HG03025 (cell line): Measurements from ENCODE around the gene SPINT1.

Experiments used
- ATAC-seq: cut with Tn5 transposase; IDR thresholded peaks from one replicate; pipeline ENCODE4 v1.9.1; 2021; ENCODE audit warnings: mild to moderate bottlenecking, moderate library complexity; ENCODE audit not compliant: unreplicated experiment, low FRiP score

The SPINT1 gene

DNA sequence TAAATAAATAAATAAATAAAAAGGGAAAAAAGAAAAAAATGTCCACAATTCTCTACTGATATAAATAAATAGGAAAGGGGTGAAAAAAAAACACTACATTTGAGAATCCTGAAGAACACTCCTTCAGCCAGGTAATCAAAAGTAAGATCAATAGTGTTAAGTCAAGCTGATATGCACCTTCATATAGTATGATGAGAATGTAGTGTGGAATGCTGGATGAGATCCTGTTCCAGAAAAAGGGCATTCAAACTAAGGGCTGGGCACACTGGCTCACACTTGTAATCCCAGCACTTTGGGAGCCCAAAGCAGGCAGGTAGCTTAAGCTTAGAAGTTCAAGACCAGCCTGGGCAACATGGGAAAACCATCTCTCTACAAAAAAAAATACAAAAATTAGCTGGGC, 45.3 kb downstream of the SPINT1 start:
- ATAC-seq = no peak

DNA sequence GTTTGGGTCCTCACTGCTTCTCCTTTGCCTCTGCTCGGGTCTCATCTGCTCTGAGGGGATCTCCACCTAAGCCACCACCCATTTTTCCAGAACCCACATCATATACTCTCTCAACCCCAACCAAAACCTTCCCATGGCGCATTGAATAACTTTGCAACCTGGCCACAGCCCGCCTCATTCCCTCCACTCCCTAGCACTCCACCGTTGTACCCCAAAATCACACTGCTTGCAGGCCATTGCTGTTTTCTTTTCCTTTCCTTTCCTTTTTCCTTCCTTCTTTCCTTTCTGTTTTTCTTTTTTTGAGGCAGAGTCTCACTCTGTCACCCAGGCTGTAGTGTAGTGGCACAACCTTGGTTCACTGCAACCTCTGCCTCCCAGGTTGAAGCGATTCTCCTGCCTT, 47.3 kb downstream of the SPINT1 start:
- ATAC-seq = no peak

DNA sequence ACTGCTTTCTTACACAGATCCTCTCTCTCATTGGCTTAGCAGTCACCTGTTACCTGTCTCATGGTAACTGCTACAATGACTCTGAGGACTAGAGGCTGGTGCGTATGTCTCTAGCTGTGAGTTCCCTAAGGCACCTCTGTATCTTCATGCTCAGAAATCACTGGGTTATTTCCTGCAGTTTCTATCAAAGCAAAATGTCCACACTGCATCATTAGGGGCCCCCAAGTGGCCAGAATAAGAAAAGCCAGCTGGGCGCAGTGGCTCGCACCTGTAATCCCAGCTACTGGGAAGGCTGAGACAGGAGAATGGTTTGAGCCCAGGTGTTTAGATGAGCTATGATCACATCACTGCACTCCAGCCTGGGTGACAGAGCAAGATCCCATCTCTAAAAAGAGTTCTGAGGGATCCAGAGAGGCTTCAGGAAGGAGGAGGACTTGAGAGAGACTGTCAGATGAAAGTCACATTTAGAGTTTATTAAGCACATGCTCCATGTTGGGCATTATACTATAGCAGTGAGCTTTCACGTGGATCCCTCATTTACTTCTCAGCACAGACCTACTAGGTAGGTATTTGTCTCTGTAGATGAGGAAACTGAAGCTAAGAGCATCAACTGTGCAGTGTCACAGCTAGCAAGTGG, 48.1 kb downstream of the SPINT1 start:
- ATAC-seq = no peak

DNA sequence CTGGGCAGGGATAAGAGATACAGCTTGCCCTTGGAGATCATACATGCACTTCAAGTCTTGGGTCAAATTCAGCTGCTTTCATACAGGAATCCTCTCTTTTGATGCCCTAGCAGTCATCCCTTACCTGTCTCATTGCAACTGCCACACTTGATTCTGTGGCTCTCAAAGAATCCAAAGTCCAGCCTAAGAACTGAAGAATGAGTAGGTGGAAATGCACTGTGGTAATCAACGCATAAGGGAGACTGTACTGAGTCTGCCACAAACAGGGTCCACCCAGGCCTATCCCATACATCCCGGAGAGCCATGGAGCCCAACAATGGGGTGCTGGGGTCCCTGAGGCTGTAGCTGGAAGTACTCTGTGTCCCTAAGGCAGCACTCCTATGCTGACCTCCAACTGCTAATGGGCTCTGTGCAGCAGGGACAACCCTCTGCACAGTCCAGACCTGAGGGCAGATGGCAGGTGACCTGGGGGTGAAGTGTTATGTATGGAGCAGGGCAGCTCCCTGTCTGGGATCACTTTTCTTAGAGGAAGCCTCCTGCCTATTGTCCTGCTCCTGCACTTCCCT, 48.7 kb downstream of the SPINT1 start:
- no peak for ATAC-seq

DNA sequence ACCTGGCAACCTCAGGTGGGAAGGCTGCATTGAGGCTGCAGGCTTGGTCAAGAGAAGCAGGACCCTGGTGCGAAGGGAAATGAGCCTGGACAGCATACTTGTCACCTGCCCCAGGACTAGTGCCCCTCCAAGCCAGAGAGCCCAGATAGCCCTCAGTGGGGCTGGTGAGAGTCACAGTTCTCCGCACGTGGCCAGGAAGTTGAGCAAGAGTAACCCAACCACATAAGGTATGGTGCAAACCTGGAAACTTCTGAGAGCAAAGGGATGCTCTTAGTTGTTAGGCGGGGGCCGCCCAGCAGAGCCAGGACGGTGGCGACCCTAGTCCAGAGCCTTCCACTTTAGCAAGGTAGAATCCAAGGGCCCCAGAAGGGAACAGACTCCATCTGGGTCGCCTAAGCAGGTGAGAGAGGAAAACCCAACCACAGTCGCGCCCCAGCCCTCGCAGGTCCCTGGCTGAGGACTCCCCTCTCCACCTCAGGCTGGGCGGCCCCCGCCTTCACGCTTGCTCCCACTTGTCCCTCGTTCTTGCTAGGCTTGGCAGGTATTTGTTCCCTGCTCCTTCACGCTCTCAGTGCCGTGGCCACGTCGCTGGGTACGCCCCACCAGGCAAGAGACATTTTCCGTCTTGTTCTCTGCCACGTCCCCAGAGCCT, 49.3 kb downstream of the SPINT1 start:
- ATAC-seq = no peak

DNA sequence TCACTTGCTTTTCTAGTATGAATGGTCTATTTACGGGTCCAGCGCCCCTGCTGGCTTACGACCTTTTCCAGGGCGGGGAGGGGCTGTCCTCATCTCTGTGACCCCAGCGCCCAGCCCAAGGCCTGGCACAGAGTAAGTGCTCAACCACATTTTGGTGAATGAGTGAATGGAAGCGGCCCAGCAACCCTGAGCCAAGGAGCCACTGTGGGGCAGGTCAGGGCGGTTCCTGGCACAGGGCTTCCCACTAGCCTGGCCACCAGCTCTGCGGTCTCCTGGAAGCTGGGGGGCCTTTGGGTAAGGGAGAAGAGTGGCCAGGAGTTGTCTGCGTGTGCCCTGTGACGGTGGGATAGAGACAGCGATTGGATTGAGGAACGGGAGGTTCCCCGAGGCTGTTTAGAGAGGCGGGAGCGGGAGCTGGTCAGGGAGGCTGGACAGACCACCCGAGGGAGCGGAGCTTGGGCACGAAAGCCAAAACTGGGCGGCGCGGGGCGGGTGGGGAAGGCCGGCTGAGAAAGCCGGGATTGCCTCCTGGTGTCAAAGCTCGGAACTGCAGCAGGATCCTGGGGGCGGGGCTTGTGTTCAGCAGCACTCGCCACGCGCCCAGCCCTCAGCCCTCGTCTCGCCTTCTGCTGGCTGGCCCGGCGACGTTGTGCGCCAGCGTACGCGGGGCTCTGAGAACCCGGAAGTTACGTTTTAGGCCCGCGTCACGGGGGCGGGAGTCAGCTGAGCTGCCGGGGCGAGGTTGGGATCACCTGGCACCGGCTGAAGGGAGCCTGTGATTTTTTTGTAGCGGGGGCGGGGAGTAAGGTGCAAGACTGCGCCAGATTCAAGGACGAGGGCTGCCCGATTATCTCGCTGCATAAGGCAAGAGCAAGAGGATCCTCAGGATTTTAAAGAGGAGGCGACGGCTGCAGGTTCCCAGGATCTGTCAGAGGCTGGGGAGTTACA, 50.2 kb downstream of the SPINT1 start, which contains the start of gene VPS18:
TSS of gene VPS18 (plus strand) at position 718 of the 948 bp plus-strand sequence. CDS start 319 bp downstream, outside the sequence.
- ATAC-seq = peak; percentile 83

DNA sequence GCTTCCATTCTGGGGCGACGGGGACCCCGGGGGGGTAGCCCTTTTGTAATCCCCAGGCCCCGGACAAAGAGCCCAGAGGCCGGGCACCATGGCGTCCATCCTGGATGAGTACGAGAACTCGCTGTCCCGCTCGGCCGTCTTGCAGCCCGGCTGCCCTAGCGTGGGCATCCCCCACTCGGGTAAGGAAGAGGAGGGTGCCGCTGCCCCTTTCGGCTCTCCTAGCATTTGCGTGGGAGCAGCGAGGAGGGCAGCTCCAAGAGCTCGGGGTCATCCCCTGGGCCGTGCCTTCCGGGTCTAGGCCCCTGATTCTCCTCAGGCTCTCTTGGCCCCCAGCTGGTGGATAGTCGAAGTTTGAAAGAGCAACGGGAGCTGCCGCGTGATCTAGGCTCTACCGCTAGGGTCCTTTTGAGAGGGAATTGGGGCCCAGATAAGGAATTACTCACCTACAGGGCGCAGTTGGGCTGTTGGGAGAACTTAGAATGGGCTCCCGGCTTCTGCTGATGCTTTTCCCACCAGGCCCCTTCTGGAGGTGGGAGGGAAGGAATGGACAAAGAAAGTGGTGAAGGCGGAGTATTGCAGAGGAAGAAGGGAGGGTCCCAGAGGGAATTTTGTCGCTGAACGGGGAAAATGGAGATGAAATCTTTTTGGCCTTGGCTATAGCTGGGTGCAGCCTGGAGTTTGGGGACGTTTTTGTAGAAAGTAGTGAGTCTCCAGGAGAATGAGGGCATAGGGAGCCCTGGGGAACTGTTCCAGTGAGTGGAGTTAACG, 51.0 kb downstream of the SPINT1 start:
- peak; percentile 27 for ATAC-seq

DNA sequence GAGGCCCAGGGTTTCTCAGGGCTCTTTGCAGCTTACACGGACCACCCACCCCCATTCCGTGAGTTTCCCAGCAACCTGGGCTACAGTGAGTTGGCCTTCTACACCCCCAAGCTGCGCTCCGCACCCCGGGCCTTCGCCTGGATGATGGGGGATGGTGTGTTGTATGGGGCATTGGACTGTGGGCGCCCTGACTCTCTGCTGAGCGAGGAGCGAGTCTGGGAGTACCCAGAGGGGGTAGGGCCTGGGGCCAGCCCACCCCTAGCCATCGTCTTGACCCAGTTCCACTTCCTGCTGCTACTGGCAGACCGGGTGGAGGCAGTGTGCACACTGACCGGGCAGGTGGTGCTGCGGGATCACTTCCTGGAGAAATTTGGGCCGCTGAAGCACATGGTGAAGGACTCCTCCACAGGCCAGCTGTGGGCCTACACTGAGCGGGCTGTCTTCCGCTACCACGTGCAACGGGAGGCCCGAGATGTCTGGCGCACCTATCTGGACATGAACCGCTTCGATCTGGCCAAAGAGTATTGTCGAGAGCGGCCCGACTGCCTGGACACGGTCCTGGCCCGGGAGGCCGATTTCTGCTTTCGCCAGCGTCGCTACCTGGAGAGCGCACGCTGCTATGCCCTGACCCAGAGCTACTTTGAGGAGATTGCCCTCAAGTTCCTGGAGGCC, 55.8 kb downstream of the SPINT1 start:
- ATAC-seq = no peak

DNA sequence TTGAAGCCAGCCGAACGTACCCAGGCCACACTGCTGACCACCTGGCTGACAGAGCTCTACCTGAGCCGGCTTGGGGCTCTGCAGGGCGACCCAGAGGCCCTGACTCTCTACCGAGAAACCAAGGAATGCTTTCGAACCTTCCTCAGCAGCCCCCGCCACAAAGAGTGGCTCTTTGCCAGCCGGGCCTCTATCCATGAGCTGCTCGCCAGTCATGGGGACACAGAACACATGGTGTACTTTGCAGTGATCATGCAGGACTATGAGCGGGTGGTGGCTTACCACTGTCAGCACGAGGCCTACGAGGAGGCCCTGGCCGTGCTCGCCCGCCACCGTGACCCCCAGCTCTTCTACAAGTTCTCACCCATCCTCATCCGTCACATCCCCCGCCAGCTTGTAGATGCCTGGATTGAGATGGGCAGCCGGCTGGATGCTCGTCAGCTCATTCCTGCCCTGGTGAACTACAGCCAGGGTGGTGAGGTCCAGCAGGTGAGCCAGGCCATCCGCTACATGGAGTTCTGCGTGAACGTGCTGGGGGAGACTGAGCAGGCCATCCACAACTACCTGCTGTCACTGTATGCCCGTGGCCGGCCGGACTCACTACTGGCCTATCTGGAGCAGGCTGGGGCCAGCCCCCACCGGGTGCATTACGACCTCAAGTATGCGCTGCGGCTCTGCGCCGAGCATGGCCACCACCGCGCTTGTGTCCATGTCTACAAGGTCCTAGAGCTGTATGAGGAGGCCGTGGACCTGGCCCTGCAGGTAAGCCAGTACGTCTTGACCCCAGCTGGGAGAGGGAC, 56.6 kb downstream of the SPINT1 start:
- no peak for ATAC-seq

DNA sequence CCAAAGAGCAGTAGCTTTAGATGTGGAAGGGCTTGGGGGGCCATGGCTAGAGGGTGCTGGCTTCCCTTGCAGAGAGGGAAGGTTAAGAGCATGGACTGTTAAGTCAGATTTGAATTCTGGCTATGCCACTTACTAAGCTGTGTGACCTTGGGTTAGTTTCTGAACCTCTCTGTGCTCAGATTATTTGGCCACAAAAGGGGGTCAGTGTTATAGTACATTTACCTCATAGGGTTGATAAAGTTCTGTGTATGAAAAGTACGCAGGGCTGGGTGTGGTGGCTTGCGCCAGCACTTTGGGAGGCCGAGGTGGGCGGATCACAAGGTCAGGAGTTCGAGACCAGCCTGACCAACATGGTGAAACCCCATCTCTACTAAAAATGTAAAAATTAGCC, 57.2 kb downstream of the SPINT1 start:
- ATAC-seq = no peak

DNA sequence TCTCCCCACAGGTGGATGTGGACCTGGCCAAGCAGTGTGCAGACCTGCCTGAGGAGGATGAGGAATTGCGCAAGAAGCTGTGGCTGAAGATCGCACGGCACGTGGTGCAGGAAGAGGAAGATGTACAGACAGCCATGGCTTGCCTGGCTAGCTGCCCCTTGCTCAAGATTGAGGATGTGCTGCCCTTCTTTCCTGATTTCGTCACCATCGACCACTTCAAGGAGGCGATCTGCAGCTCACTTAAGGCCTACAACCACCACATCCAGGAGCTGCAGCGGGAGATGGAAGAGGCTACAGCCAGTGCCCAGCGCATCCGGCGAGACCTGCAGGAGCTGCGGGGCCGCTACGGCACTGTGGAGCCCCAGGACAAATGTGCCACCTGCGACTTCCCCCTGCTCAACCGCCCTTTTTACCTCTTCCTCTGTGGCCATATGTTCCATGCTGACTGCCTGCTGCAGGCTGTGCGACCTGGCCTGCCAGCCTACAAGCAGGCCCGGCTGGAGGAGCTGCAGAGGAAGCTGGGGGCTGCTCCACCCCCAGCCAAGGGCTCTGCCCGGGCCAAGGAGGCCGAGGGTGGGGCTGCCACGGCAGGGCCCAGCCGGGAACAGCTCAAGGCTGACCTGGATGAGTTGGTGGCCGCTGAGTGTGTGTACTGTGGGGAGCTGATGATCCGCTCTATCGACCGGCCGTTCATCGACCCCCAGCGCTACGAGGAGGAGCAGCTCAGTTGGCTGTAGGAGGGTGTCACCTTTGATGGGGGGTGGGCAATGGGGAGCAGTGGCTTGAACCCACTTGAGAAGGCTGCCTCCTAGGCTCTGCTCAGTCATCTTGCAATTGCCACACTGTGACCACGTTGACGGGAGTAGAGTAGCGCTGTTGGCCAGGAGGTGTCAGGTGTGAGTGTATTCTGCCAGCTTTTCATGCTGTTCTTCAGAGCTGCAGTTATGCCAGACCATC, 59.0 kb downstream of the SPINT1 start:
- no peak for ATAC-seq

DNA sequence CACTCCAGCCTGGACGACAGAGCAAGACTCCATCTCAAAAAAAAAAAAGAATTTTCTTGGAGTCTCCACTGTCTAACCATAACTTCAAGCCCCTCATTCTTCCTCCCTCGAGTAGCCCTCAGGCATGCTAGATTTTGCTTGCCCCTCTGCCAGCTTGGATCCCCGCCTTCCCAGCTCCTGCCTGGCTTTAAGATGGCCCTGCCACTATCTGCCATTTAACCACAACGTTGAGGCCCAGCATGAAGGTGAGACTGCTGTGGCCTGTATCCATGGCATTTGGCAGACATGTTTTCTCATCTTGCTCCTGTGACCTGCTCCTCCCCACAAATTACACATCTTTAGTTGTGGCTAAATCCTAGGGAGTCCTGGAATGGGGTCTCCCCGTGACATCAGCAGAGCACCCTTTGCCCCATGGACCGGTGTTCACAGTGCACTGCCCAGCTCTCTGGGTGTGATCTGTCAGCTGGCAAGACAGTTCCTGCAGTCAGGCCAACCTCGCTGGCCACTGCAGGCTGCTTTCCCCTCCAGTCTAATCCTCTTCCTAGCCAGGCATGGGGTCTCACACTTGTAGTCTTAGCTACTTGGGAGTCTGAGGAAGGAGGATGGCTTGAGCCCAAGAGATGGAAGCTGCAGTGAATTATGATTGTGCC, 60.8 kb downstream of the SPINT1 start:
- no peak for ATAC-seq

DNA sequence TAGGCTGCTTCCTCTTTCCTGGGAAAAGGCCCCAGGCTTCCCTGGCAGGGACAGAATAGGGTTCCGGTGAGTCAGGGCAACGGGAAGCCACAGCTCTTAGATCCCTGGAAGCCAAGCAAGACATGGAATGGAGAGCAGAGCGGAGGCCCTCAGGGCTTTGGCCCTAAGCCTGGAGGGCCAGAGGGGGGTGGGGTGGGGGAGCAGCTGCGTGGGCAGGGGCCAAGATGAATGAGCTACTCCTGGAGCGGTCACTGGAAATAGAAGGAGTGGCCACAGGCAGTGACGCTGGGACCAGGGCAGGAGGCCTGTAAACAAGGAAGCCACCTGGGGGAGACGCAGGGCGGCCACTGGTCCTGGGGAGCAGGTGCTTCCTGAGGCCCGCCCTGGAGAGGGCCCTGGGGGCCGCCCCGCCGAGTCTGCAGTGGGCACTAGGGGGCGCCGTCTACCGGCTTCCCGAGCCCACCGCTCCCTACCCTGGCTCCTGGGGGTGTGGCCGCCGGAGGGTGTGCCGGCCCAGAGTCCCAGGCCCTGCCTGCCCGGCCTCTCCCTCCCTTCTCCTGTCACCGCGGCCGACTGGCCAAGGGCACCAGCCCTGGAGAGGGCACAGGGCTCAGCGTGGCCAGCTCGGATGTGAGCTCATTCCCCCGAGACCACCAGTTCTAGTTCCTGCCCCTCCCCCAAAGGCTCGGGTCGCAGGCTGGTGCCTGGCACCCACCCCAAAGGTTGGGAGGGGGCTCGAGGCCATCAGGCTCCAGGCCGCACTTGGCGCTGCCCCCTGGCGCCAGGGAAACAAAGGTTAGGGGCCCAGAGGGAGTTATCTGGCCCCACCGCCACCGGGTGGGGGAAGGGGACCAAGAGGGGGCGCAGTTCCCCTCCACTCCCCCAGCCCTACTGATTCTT, 62.5 kb downstream of the SPINT1 start:
- ATAC-seq = peak; percentile 47

DNA sequence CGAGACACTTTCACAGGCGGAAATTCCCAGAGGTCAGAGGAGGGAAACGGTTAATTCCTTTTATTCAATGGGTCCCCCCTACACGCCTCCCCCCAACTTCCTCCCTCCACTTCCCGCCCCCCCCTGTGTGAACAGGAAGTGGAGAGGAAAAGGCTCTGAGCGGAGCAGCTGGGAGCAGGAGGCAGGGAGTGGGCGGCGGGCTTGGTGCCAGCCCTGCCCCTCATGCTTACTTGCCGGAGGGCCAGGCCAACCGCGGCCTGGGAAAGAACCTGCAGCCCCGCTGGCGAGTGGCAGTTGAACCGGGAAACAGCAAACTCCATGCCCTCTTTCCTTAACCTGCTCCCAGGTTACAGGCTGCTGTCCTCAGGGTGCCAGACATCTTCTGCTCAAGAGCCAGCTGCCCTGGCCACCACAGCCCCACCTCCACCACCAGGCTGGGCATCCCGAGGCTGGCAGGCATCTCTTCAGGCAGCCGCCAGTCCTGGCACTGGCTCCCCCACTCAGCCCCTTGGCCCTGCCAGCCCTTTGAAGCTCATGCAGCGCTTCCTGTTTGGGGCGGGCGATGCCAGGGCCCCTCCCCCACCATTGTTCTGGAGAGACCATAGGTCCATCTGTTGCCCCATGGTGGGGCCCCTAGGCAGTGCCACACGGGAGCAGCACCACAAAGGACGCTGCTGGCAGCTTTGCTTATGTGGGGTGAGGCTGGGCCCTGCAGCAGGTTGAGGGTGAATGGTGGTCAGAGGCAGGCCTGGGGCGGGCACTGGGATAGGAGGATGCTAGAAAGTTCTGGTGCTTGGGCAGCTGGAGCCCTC, 63.3 kb downstream of the SPINT1 start:
- no peak for ATAC-seq
